ENCODE measurements around the gene DEK.

- TF ChIP-seq, protein P1, sequence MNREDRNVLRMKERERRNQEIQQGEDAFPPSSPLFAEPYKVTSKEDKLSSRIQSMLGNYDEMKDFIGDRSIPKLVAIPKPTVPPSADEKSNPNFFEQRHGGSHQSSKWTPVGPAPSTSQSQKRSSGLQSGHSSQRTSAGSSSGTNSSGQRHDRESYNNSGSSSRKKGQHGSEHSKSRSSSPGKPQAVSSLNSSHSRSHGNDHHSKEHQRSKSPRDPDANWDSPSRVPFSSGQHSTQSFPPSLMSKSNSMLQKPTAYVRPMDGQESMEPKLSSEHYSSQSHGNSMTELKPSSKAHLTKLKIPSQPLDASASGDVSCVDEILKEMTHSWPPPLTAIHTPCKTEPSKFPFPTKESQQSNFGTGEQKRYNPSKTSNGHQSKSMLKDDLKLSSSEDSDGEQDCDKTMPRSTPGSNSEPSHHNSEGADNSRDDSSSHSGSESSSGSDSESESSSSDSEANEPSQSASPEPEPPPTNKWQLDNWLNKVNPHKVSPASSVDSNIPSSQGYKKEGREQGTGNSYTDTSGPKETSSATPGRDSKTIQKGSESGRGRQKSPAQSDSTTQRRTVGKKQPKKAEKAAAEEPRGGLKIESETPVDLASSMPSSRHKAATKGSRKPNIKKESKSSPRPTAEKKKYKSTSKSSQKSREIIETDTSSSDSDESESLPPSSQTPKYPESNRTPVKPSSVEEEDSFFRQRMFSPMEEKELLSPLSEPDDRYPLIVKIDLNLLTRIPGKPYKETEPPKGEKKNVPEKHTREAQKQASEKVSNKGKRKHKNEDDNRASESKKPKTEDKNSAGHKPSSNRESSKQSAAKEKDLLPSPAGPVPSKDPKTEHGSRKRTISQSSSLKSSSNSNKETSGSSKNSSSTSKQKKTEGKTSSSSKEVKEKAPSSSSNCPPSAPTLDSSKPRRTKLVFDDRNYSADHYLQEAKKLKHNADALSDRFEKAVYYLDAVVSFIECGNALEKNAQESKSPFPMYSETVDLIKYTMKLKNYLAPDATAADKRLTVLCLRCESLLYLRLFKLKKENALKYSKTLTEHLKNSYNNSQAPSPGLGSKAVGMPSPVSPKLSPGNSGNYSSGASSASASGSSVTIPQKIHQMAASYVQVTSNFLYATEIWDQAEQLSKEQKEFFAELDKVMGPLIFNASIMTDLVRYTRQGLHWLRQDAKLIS (CRISPR knock-in tag; IDR thresholded peaks at IDR 0.05; ENCODE audit: borderline replicate concordance): no peak
- TF ChIP-seq NR1H2 (CRISPR knock-in tag; IDR thresholded peaks at IDR 0.05): no peak
- TF ChIP-seq CTCF (IDR thresholded peaks at IDR 0.05): no peak
- TF ChIP-seq ZNF232 (CRISPR knock-in tag; IDR thresholded peaks at IDR 0.05): no peak
- no peak for TF ChIP-seq CREB1 (CRISPR knock-in tag; IDR thresholded peaks at IDR 0.05)
- TF ChIP-seq NFE2L1 (CRISPR knock-in tag; IDR thresholded peaks at IDR 0.05): no peak
Observed at GRCh38 chr6:18185624-18186023, 78.7 kb downstream of the DEK start.
